Stimulated activated memory B cell treated with anti-CD40 and anti-IgM and Interleukin-4, amounts not matched to agents 10 μg/mL and 1 μg/mL and 100 μg/mL, for 72 hours (primary cell): ENCODE results near the gene MYO10.

Source experiments
- ATAC-seq: fragments of 150-1000 bp; cut with Tn5 transposase; 2 replicates; pipeline ENCODE4 v1.10.0; 2021
- H3K27ac Mint-ChIP-seq: one replicate; pipeline ENCODE4 v1.8.0; 2022; ENCODE audit warnings: mild to moderate bottlenecking, mixed read lengths
- H3K27me3 Mint-ChIP-seq: one replicate; pipeline ENCODE4 v1.8.0; 2022; ENCODE audit warnings: mixed read lengths
- H3K36me3 Mint-ChIP-seq: one replicate; pipeline ENCODE4 v1.8.0; 2022; ENCODE audit warnings: mixed read lengths
- H3K4me1 Mint-ChIP-seq: one replicate; pipeline ENCODE4 v1.8.0; 2022; ENCODE audit warnings: mixed read lengths
- H3K4me3 Mint-ChIP-seq: one replicate; pipeline ENCODE4 v1.8.0; 2022; ENCODE audit warnings: mild to moderate bottlenecking, moderate library complexity, mixed read lengths
- H3K9me3 Mint-ChIP-seq: one replicate; pipeline ENCODE4 v1.8.0; 2022; ENCODE audit warnings: mixed read lengths

Gene MYO10

DNA sequence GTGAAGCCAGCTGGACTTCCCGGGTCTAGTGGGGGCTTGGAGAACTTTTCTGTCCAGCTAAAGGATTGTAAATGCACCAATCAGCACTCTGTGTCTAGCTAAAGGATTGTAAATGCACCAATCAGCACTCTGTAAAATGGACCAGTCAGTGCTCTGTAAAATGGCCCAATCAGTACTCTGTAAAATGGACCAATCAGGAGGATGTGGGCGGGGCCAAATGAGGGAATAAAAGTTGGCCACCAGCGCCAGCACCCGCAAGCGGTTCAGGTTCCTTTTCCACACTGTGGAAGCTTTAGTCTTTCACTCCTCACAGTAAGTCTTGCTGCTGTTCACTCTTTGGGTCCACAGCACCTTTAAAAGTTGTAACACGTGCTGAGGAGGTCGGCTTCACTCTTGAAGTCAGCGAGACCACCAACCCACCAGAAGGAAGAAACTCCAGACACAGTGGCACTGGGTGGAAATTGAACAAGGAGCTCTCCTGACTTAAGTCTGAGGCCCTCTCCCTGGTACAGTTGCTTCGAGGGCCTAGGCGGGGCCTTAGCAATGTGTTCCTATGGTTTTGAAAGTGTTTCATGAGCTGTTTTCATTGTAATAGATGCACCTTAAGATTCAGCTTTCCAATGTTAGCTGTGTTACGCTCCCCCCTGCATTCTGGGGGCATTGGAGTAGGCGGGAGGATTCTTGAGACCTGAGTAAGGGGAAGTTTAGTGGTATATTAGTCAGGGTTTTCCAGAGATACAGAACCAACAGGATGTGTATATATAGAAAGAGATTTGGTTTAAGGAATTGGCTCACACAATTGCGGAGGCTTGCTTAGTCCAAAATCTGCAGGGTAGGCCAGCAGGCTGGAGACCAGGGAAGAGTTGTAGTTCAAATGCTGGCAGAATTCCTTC lies 21.5 kb upstream of the MYO10 start:
- no peaks in the 10 kb centered on the region for H3K27me3 Mint-ChIP-seq
- H3K9me3 Mint-ChIP-seq, result peaks cover 6% of the 10 kb centered on the region
- no peak overlapping the region for H3K4me3 Mint-ChIP-seq
- no peaks in the 10 kb centered on the region for H3K36me3 Mint-ChIP-seq
- H3K4me1 Mint-ChIP-seq, result no peaks in the 10 kb centered on the region
- ATAC-seq, result no peak
- H3K27ac Mint-ChIP-seq, result no peak overlapping the region

DNA sequence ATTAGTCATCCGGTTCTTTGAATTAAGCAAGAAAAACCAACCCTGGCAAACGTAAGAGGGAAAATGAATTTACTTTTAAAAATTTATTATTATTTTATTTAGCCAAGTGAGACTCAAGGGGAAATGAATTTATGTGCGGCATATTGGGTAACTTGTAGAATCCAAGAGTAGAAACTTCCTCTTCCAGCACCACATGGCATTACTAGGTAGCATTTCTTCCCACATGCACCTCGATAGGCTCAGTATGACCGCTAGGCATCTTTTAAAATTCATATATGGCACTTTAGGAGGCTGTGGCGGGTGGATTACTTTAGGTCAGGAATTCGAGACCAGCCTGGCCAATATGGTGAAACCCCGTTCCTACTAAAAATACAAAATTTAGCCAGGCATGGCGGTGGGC lies 17.6 kb upstream of the MYO10 start:
- Mint-ChIP-seq H3K4me3 (no peak overlapping the region), H3K27me3 (no peaks in the 10 kb centered on the region), H3K9me3 (peaks cover 6% of the 10 kb centered on the region), H3K27ac (no peak overlapping the region), H3K4me1 (no peaks in the 10 kb centered on the region), H3K36me3 (no peaks in the 10 kb centered on the region)
- ATAC-seq, result no peak

DNA sequence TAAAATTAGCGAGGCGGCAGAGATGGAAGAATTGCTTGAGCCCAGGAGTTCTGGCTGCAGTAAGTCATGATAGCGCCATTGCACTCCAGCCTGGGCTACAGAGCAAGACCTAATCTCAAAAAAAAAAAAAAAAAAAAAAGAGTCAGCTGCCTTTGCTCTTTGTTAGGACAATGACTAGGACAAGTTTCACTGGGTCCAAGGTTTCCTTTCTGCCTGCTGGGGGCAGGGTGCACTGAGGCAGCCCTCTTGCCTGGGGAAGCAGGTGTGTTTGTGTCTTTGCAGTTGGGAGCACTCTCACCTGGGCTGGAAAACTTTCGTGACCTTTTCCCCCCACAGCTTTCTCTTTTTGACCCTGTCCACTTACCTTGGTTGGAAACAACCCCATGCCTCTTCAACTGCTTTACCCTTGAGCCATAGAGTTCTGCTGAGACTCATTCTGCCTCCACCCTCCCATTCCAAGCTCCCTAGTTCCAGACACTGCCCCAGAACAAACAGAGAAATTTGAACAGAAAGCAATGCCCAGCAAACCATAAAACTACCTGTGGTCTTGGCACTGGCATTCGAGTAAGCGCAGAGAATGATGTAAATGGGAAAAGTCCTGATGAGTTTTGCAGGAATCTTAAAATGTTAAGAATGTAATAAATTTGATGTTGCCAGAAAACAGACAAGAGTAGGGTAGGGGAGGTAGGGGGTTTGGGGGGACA lies 17.0 kb upstream of the MYO10 start:
- no peaks in the 10 kb centered on the region for H3K36me3 Mint-ChIP-seq
- H3K9me3 Mint-ChIP-seq, result peaks cover 9% of the 10 kb centered on the region
- H3K4me3 Mint-ChIP-seq, result no peak overlapping the region
- no peaks in the 10 kb centered on the region for H3K4me1 Mint-ChIP-seq
- no peak overlapping the region for H3K27ac Mint-ChIP-seq
- no peaks in the 10 kb centered on the region for H3K27me3 Mint-ChIP-seq
- ATAC-seq, result no peak

DNA sequence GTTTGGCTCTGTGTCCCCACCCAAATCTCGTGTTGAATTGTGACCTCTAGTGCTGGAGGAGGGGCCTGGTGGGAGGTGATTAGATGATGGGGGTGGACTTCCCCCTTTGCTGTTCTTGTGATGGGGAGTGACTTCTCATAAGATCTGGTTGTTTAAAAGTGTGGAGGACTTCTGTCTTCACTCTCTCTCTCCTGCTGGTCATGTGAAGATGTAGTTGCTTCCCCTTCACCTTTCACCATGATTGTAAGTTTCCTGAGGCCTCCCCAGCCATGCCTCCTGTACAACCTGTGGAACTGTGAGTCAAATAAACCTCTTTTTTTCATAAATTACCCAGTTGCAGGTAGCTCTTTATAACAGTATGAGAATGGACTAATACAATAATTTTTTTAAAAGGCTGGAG lies 10.6 kb upstream of the MYO10 start:
- Mint-ChIP-seq H3K27me3 (no peaks in the 10 kb centered on the region), H3K27ac (no peak overlapping the region), H3K4me1 (no peaks in the 10 kb centered on the region), H3K9me3 (peaks cover 12% of the 10 kb centered on the region), H3K36me3 (no peaks in the 10 kb centered on the region), H3K4me3 (no peak overlapping the region)
- no peak for ATAC-seq

DNA sequence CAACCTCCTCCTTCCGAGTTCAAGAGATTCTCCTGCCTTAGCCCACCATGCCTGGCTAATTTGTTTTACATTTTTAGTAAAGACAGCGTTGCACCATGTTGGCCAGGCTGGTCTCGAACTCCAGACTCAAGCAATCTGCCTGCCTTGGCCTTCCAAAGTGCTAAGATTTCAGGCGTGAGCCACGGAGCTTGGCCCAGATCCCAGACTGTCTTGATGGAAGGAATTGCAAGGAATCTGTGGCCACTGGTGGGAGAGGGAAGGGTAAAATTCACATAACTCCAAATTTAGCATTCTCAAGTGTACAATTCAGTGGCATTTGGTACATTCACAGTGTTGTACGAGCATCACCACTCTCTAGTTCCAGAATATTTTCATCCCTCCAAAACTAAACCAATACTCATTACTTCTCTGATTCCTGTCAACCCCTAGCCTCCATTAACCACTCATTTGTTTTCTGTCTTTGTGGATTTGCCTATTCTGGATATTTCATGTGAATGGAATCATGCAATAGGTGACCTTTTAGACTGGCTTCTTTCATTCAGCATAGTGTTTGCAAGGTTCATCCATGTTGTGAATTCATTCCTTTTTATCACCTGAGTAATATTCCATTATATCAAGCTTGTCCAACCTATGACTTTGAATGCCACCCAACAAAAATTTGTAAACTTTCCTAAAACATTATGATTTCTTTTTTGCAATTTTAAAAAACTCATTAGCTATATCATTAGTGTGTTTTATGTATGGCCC lies 8.9 kb upstream of the MYO10 start:
- Mint-ChIP-seq H3K4me3 (no peak overlapping the region), H3K27me3 (peaks cover 8% of the 10 kb centered on the region), H3K4me1 (no peaks in the 10 kb centered on the region), H3K36me3 (no peaks in the 10 kb centered on the region), H3K27ac (no peak overlapping the region), H3K9me3 (peaks cover 12% of the 10 kb centered on the region)
- no peak for ATAC-seq

DNA sequence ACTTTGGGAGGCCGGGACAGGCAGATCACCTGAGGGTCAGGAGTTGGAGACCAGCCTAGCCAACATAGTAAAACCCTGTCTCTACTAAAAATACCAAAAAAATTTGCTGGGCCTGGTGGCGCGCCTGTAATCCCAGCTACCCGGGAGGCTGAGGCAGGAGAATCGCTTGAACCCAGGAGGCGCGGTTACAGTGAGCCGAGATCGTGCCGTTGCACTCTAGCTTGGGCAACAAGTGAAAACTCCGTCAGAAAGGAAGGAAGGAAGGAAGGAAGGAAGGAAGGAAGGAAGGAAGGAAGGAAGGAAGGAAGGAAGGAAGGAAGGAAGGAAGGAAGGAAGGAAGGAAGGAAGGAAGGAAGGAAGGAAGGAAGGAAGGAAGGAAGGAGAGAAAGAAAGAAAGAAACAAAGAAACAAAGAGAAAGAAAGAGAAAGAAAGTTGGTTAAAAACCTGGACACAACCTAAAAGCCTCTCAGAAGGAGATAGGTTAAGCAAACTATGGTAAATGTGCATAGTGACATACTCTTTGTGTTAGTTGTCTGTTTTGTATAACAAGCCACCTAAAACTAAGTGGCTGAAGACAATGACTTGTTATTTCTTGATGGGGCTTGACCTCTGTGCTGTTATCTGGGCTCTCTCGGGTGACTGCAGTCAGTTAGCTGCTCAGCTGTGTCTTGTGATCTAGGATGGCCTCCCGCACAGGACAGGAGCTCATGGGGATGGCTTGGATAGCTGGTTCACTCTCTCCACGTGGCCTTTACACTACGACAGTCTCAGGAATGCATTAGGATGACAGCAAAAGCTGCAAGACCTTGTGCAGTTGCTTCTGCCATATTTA lies 8.0 kb upstream of the MYO10 start:
- Mint-ChIP-seq H3K4me3 (no peak overlapping the region), H3K9me3 (peaks cover 12% of the 10 kb centered on the region), H3K27me3 (peaks cover 10% of the 10 kb centered on the region), H3K27ac (no peak overlapping the region), H3K4me1 (no peaks in the 10 kb centered on the region), H3K36me3 (no peaks in the 10 kb centered on the region)
- ATAC-seq, result no peak

DNA sequence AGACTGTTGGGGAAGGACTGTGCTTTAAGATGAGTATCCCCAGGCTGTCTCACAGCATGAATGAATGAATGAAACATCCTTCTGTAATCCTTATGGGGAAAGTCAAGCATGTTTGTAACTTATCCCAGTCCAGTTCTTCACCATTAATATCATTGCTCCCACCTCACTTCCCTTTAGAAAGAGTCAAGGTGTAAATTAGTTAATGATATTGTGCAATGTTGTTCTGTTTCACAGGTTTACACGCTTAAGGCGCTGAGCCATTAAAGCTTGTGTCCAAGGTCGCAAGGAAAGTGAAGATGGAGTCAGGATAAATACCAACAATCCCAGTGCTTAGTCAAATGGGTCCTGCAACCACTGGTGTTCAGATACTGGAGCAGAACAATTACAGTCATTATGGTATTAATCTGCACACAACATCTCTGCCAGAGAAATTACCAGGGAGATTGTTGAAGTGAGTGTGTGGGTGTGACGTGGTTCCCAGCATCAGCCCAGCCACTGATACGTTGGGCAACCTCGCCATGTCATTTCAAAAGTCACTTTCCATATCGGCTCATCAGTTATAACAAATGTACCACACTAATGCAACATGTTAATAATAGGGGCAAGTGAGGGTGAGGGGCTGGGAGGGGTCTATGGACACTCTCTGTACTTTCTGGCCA lies 1.5 kb upstream of the MYO10 start:
- Mint-ChIP-seq H3K27ac (no peak overlapping the region), H3K27me3 (peaks cover 61% of the 10 kb centered on the region), H3K9me3 (peaks cover 5% of the 10 kb centered on the region), H3K4me3 (no peak overlapping the region), H3K4me1 (peaks cover 22% of the 10 kb centered on the region), H3K36me3 (no peaks in the 10 kb centered on the region)
- no peak for ATAC-seq

DNA sequence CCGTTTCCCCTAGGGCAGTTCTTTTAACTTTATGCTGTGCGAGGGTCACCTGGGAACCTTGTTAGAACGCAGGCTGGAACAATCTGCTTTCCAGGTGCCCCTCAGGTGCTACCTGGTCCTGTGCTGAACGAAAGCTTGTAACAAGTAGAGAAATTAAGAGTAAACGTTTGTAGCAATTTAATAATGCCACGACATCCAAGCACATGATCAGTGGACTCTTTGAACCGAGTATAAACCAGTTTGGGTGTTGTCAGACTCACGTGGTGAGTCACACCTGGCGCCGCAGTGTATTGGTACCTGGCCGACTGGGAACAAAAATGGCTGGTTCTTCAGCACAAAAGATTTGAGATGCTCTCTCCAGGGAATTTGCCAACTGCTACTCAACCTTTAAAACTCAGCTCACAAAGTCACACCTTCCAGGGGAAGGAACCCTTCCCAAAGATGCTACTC lies 926 bp upstream of the MYO10 start:
- peaks cover 67% of the 10 kb centered on the region for H3K27me3 Mint-ChIP-seq

DNA sequence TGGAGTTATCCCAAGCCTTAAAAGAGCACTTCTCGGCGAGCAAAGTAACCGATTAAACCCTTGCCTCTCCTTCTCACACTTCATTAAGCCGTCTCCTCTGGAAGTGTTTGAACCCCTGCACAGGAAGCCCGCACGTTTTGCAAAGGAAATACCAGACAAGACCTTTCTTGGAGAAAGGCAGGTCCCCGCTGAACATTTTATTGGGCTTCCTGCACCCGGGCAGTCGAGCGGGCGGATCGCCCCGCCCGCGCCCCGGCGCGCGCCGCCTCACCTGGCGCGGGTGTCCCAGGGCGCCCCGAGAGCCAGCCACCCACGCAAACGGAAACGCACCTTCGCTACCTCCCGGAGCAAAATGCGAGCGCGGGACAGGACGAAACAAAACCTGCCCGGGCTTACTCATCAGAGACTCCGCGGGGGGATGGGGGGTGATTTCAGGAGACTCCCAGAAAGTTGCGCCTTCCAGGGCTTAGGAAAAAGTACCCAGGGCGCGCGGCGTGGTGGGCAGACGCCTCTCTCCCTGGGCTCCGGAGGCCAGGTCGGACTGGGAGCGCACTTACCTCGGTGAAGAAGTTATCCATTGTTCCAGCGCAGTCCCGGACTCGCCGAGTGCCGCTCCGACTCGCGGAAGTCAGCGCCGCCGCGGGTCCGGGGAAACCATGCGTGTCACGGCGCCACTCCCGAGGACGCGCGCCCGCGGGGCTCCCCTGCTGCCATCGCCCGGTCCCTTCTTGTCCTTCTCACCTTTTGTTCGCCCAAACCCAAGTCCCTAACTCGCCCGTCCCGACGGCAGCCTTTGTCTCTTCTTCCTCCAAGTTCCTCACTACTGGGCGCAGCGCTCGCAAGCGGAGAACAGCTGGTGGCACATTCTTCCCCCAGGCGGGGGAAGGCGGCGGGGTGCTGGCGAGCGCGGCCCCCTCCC lies 598 bp downstream of the MYO10 start:
- no peak overlapping the region for H3K27ac Mint-ChIP-seq
- H3K27me3 Mint-ChIP-seq, result peaks cover 74% of the 10 kb centered on the region
- peak overlapping the region; percentile 74 for H3K4me3 Mint-ChIP-seq
- peaks cover 2% of the 10 kb centered on the region for H3K9me3 Mint-ChIP-seq
- H3K36me3 Mint-ChIP-seq, result no peaks in the 10 kb centered on the region
- ATAC-seq, result peak; percentile 56
- H3K4me1 Mint-ChIP-seq, result peaks cover 22% of the 10 kb centered on the region

More for the DNA sequence above, 926 bp upstream of the MYO10 start:
- H3K27ac Mint-ChIP-seq, result no peak overlapping the region
- H3K4me3 Mint-ChIP-seq, result no peak overlapping the region
- no peak for ATAC-seq
- no peaks in the 10 kb centered on the region for H3K36me3 Mint-ChIP-seq
- H3K9me3 Mint-ChIP-seq, result peaks cover 2% of the 10 kb centered on the region
- peaks cover 22% of the 10 kb centered on the region for H3K4me1 Mint-ChIP-seq

DNA sequence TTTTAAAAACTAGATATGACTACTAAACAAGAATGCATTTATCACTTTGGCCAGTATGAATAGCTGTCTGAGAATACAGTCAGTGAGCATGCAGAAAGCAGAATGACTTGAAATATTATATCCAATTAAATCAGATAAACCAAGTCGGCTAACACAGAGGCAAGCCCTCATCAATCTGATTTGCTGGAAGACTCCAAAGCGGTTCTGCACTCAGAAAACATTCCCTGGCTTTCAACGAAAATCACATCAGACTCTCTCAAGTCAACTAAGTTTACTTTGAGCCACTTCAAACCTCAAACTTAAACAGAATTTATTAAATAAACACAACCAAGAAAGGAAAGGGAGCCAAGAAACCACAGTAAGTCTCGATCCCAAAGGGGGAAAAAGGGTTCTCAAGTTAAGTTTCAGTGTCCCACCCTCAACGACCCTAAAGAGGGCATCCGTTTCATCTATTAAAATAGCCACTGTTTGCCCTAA lies 1.4 kb downstream of the MYO10 start:
- ATAC-seq, result no peak
- no peaks in the 10 kb centered on the region for H3K36me3 Mint-ChIP-seq
- H3K27me3 Mint-ChIP-seq, result peaks cover 75% of the 10 kb centered on the region
- no peak overlapping the region for H3K4me3 Mint-ChIP-seq
- no peak overlapping the region for H3K27ac Mint-ChIP-seq
- peaks cover 22% of the 10 kb centered on the region for H3K4me1 Mint-ChIP-seq
- peaks cover 2% of the 10 kb centered on the region for H3K9me3 Mint-ChIP-seq

DNA sequence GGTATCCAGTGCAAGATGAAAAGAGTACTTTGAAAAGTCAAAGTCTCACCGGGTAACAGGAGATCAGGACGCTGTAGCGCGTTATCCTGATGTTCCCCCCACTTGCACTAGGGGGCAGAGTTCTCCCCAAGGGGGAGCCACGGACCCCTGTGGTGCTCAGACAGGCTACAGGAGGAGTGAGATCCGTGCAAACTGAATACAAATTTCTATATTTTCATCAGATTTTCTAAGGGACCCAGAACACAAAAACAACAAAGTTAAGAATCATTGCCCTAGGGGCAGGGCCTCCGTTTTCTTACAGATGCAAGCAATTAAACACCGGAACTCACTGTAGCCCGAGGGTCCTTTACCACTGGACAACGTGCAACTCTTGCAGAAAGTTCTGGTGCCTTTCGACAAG lies 2.0 kb downstream of the MYO10 start:
- no peak overlapping the region for H3K4me3 Mint-ChIP-seq
- no peak for ATAC-seq
- peaks cover 76% of the 10 kb centered on the region for H3K27me3 Mint-ChIP-seq
- peaks cover 22% of the 10 kb centered on the region for H3K4me1 Mint-ChIP-seq
- peaks cover 2% of the 10 kb centered on the region for H3K9me3 Mint-ChIP-seq
- no peak overlapping the region for H3K27ac Mint-ChIP-seq
- H3K36me3 Mint-ChIP-seq, result no peaks in the 10 kb centered on the region

DNA sequence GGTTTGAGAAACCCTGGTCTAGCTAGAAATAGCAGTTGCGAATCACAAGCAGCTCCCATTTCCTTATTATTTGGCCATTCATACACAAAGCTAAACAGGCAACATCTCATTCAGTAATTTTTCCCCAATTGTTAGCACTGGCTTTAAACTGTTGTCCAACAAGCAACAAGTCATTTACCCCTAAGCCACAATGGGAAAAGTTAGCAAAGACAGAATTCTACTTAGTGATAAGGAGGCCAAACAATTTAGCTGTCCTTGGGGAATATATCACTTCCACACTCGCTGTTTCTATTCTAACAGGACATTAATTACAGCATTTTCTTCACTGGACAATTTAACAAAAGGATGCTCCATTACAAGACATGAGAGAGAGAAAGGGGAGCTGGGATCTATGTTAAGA lies 2.8 kb downstream of the MYO10 start:
- no peak overlapping the region for H3K27ac Mint-ChIP-seq
- H3K27me3 Mint-ChIP-seq, result peaks cover 76% of the 10 kb centered on the region
- no peak for ATAC-seq
- no peaks in the 10 kb centered on the region for H3K36me3 Mint-ChIP-seq
- no peak overlapping the region for H3K4me3 Mint-ChIP-seq
- peaks cover 2% of the 10 kb centered on the region for H3K9me3 Mint-ChIP-seq
- H3K4me1 Mint-ChIP-seq, result peaks cover 22% of the 10 kb centered on the region

DNA sequence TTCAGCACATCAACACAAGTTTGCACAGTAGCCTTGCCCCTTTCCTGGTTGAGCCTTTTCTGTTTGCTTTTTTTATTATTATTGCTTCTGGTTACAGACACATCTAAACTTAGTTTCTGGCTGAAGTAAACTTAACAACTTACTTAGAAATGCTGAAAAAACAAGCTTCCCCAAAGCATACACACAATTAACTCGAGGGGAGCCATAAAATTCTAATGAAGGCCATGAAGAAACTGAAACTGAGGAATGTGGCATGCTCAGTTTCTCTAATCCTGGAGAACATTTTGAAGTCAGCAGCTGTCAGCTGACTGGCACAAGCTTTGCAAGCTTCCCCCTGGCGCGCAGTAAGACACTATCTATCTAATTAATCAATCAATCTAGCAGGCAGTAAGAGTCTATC lies 3.7 kb downstream of the MYO10 start:
- H3K4me1 Mint-ChIP-seq, result peaks cover 22% of the 10 kb centered on the region
- H3K4me3 Mint-ChIP-seq, result no peak overlapping the region
- ATAC-seq, result no peak
- H3K27ac Mint-ChIP-seq, result no peak overlapping the region
- peaks cover 2% of the 10 kb centered on the region for H3K9me3 Mint-ChIP-seq
- peaks cover 71% of the 10 kb centered on the region for H3K27me3 Mint-ChIP-seq
- H3K36me3 Mint-ChIP-seq, result no peaks in the 10 kb centered on the region
